Measurements from ENCODE around the gene SCFD2. TPM values are rescaled to one million over a fixed set of nuclear protein-coding genes. Genes with fewer than 3 reads are reported as not detected.

SCFD2 gene
- total RNA-seq, 1 donor from 2014 or later = 31.3 TPM

DNA sequence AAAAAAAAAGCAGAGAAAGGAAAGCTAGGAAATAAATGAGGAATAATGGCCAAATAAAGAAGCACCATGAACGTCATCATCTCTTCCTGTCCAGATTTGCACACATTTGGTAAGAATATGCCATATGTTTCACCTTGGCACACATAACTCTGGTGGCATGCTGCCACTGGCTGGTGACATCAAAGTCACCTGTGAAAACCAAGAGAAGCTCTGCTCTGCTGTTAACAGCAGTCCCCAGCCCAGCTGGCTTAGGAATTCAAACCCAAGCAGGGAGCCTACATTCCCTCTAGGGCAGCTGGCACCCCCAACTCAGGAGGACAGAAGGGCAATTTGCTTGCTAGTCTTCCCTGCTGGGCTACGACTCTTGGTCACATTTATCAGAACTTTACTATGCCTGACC, 426.1 kb downstream of the SCFD2 start:
- intact Hi-C loops (cut with micrococcal nuclease) = no loop called here

- intact Hi-C loops (cut with micrococcal nuclease) = no loop called here
Observed at GRCh38 chr4:52939325-52939724, 426.5 kb downstream of the SCFD2 start.

DNA sequence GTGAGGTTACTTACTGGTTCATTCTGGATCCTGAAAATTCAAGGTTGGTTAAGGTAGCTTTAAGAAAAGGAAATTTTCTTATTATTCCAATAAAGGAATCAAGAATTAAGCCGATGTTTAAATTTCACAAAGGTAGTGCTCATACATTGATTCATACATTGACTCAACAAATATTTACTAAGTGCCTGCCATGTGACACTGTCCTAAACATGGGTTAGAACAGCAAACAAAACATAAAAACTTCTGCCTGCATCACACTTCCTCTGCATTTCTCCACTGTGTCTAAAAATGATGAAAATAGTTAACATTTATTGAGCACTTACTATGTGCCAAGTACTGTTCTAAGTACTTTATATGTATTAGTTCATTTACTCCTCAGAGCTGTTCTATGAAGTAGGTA, 428.0 kb downstream of the SCFD2 start:
- intact Hi-C loops (cut with micrococcal nuclease) = no loop called here

- intact Hi-C loops (cut with micrococcal nuclease) = no loop called here
Observed at GRCh38 chr4:52936729-52937128, 429.1 kb downstream of the SCFD2 start.

- intact Hi-C loops (cut with micrococcal nuclease) = no loop called here
Observed at GRCh38 chr4:52935317-52935716, 430.5 kb downstream of the SCFD2 start.

DNA sequence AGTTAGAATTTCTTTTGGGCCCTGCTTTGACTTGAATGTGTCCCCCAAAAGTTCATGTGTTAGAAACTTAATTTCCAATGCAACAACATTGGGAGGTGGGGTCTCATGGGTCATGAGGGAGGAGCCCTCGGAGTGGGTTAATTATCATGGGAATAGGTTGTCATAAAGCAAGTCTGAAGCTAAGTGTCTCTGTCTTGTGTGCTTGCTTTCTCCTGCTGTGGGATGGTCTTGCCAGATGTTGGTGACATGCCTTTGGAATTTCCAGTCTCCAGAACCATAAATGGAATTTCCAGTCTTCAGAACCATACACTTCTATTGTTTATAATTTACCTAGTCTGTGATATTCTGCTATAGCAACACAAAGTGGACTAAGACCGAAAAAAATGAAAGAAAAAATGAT, 432.1 kb downstream of the SCFD2 start:
- intact Hi-C loops (cut with micrococcal nuclease) = no loop called here

DNA sequence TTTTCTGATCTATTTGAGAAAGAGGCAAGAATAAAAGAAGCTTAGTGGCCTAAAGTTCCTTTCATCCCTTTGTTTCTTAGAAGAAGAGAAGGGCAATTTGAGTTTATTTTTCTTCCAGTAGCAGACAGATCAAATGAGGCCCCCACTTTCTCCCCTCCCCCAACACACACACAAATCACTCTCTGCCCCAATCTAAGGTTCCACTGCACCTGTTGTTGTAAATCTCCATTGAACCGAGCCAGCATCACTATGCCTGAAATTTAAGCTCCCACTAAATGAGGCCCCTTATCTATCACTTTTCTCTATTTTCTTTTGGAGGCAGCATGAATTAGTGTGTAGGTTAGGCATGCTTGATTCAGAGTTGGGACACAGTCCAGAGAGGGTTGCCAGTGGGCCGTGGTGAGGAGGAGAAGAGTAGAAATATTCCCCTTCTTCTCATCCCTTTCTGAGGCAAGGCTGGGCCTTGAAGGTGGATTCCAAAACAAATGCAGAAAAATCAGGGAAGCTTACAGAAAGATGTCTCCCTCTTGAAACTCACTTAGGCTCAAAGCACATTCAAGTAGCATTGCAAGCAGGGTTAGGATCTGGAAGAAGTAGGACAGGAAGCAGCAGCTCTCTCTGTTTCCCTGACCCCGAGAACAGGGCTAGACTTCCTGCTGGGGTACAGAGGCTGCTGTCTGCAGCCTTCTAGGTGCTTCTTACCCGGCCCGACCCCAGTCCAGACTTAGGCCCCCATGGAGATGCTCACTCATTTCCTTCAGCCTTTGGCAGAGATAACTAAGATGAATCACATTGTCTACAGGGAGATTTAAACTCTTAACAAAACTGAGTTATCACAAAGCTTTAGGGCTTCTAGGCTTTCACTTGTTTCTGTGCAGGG, 433.0 kb downstream of the SCFD2 start:
- intact Hi-C loops (cut with micrococcal nuclease) = no loop called here

- intact Hi-C loops (cut with micrococcal nuclease) = no loop called here
Observed at GRCh38 chr4:52931243-52931642, 434.6 kb downstream of the SCFD2 start.

DNA sequence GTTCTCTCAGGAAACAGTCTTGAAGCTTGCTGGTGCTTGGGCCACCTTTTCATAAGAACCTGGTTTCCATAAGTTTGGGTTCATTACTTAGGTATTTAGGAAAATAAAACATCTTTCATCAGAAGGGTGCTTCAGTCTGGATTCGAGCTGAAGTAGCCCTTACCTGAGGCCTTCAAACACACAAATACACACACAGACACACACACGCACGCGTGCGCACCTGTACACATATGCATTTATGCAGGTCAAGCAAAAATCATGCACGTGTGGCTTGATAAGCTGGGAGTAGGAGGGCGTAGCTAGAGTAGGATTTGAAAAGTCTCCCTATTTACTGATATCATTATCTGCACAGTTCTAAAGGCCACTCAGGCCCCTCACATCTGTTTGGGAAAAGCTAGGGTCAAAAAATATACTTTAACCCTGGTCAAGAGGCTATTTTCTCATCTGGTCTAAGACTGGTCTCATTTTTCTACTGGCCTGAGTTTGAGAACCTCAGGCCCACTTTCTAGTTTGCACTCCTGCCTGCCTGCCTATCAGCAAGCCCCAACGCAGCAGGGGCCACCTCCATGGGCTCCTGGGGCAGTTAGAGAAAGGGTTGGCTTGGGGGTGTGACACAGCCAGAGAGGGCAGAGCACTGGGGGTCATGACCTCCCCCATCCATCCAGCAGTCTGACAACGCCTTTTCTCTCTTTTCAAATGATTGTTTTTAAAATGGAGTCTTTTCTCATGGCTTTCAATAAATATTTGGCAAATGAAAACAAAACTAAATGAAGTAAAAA, 439.5 kb downstream of the SCFD2 start:
- intact Hi-C loops (cut with micrococcal nuclease) = no loop called here

- intact Hi-C loops (cut with micrococcal nuclease) = no loop called here
Observed at GRCh38 chr4:52925531-52925968, 440.3 kb downstream of the SCFD2 start.

DNA sequence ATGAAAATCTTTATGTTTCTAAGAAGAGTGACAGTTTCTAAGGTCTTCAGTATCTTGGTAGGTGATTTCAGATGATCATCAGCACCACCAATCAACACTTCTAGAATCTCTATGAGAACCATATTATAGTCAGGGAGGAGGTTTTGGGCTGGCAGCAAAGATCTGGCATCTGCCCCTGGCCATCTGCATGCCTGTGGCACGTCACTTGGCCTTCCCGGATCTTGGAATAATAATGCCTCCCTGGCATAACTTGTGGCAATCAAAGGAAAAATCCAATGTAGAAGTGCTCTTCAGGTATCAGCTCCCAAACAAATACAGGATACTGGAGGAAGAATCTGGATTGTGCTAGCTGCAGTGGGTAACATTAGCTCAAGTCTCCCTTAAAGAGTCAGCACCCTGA, 446.4 kb downstream of the SCFD2 start:
- intact Hi-C loops (cut with micrococcal nuclease) = no loop called here

DNA sequence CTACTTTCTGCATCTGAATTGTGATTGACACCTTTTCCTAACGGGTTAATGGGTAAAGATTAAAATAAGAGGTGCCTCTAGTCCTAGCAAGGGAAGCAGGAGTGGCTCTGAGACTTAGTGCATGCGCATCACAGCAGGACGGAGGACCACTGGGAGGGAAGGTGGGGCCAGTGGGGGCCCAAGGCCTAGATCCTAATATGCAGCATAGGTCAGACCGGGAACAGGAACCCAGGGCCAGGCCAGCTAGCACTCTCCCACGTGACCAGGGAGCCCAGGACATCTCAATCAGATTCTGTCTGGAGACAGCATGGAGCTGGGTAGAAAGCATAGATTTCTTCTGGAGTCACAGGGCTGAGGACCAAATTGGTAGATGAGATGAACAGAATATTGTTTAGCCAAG, 448.0 kb downstream of the SCFD2 start:
- intact Hi-C loops (cut with micrococcal nuclease) = no loop called here

DNA sequence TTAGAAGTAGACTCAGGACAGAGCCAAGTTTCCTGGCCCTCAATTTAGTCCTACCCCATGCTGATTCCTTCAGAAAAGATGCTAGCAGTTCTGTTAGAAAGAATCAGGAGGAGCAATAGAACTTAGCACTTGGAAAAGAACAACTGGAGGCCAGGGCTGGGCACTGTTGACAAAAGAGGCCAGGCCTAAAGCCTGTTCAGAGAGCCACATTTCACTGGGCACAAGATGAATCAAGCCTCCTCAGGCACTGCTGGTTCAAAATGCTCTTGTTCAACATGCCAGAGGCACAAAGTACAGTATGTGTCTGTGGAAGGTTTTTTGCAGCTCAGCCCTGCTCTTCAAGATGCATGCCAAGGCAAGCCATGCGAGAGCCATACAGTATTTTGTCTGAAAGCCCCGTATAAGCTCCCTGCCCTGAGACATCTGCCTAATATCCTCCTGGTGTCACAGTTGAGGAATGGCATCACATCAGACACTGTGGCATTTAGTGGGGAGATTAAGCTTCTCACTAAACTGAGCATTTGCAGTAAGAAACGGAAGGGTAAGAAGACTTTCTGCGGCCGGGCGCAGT, 450.0 kb downstream of the SCFD2 start:
- intact Hi-C loops (cut with micrococcal nuclease) = no loop called here

GRCh38 chr4:52915191-52915590, 450.7 kb downstream of the SCFD2 start:
- intact Hi-C loops (cut with micrococcal nuclease) = no loop called here

GRCh38 chr4:52914051-52914605, 451.7 kb downstream of the SCFD2 start:
- intact Hi-C loops (cut with micrococcal nuclease) = no loop called here

DNA sequence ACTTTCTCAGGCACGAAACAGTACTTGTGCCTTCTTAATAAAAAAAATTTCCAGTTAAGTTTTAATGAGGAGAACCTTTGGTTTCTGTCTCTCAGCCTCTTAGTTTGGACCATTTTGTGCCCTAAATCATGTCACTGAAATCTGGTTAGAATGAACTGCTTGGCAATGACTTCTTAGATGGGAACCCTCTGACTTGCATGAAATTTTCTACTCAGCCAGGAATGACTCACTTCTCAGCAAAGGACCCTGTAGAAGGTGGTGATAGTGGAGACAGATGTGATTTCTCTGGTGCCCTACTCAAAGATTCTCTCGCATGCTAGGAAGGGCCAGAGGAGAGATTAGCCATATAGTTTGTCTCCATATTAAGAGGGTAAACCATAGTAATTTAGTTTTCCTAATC, 453.3 kb downstream of the SCFD2 start:
- intact Hi-C loops (cut with micrococcal nuclease) = no loop called here

DNA sequence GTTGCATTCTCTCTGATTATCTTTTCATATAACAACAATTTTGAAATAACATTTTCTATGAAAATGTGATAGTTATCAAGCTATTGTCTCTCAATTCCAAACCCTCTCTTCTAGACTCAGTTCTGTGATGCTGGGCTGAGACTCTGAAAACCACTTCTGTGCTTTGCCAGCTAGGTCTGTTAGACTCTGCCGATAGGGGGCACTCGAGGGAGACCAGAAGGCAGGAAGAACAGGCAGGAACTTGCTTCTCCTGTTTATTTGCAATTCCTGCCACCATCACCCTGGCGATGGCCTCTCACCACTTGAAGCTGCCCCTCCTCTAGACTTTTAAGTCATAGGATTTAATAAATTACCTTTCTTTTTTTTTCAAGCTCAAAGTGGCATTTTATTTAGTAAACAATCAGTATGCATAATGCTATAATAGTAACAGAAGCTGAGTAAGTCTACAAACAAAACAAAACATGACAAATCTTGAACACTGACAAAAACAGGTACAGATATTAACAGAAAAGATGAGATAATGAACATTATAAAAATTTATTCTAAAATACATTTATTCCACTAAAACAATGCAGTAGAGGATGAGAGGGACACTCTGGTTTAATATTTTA, 454.1 kb downstream of the SCFD2 start:
- intact Hi-C loops (cut with micrococcal nuclease) = no loop called here

- intact Hi-C loops (cut with micrococcal nuclease) = no loop called here
Observed at GRCh38 chr4:52910115-52910514, 455.7 kb downstream of the SCFD2 start.

- intact Hi-C loops (cut with micrococcal nuclease) = no loop called here
Observed at GRCh38 chr4:52907510-52907909, 458.4 kb downstream of the SCFD2 start.

- intact Hi-C loops (cut with micrococcal nuclease) = no loop called here
Observed at GRCh38 chr4:52904421-52904820, 461.4 kb downstream of the SCFD2 start.

DNA sequence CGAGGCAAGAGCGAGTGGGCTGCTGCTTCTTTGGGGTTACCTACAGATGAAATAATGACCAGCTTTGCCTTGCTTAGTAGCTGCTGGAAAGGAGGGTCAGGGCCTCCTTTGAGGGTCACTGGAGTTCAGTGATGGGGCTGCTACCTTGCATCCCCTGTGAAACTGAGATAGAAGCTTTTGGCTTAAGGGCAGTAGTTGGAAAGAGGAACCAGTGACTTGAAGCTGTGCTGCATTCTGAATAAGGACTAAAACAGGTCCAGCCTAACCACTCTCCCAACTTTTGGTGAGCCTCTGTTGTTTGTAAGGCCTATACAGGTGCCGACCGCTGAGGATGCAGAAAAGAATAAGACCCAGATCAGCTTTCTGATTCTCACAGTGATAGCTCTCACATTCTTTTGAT, 462.6 kb downstream of the SCFD2 start:
- intact Hi-C loops (cut with micrococcal nuclease) = no loop called here
